GM18498 (cell line): ENCODE measurements around the gene GLDC.
"Not testable (repeated sequence)": the region's sequence is repeated elsewhere in the genome, so short reads cannot be mapped to it uniquely, and the experiment has no call there.

Experiments used
- ATAC-seq: cut with Tn5 transposase; IDR thresholded peaks from one replicate; pipeline ENCODE4 v1.9.1; 2021; ENCODE audit warnings: mild to moderate bottlenecking, moderate library complexity; ENCODE audit not compliant: unreplicated experiment

The GLDC gene

DNA sequence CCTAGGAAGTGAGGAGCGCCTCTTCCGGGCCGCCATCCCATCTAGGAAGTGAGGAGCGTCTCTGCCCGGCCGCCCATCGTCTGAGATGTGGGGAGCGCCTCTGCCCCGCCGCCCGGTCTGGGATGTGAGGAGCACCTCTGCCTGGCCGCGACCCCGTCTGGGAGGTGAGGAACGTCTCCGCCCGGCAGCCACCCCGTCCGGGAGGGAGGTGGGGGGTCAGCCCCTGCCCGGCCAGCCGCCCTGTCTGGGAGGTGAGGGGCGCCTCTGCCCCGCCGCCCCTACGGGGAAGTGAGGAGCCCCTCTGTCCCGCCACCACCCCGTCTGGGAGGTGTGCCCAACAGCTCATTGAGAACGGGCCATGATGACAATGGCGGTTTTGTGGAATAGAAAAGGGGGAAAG lies 22.7 kb downstream of the GLDC start:
- not testable (repeated sequence) for ATAC-seq

DNA sequence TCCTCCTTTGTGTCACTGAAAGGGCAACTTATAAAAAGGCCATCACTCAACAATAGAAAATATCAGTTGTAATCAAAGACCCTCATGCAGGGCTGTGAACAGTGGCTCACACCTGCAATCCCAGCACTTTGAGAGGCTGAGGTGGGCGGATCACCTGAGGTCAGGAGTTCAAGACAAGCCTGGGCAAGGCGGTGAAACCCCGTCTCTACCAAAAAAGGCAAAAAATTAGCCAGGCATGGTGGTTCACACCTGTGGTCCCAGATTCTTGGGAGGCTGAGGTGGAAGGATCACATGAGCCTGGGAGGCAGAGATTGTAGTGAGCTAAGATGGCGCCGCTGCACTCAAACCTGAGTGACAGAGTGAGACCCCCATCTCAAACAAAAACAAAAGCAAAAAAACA lies 24.7 kb downstream of the GLDC start:
- no peak for ATAC-seq

DNA sequence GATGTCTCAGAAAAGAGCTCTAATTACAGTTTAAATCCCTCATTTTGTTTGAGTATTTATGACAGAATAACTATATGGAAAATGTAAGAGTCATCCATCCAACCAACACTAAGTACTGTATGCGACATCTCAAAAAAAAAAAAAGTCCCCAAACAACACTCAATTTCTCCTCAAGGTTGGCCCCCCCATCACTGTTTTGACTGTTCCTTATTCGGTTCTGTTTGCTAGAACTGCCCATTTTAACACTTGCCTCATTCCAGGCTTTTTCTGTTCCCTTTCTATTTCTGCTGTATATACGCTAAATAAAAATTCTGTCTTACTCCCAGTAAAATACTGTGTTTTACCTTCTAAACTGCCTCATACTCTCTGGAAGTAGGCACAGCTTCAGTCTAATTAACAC lies 25.2 kb downstream of the GLDC start:
- ATAC-seq, result no peak

DNA sequence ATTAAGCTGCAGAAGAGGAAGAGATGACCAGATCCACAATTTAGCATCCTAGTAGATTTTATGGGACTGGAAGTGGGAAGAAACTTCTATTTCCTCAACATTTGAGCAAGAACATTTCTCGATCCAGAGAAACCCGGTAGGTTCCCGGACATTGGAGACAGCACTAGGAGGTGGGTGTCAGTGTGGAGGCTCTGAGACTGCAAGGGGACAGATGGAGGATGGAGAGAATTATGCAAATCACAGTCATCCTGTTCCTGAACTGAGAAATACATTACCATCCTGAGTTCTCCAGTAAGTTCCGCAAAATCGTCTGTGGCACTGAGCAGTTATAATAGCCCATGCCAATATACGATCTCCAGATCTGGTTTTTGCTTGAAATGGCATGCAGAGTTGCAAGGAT lies 25.6 kb downstream of the GLDC start:
- no peak for ATAC-seq

GRCh38 chr9:6616951-6617602 lies 28.5 kb downstream of the GLDC start:
- no peak for ATAC-seq

DNA sequence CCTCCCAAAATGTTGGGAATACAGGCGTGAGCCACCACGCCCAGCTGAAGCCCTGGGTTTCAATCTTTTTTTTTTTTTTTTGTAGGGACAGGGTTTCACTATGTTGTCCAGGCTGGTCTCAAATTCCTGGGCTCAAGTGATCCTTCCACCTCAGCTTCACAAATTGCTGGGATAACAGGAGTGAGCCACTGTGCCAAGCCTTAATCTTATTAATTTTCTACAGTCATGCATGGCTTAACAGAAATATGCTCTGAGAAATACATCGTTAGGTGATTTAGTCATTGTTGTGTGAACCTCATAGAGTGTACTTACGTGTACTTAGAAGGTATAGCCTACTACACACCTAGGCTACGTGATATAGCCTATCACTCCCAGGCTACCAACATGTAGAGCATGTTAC lies 31.0 kb downstream of the GLDC start:
- no peak for ATAC-seq

GRCh38 chr9:6611865-6612264 lies 33.7 kb downstream of the GLDC start:
- ATAC-seq, result no peak

GRCh38 chr9:6610073-6610472 lies 35.5 kb downstream of the GLDC start:
- no peak for ATAC-seq

DNA sequence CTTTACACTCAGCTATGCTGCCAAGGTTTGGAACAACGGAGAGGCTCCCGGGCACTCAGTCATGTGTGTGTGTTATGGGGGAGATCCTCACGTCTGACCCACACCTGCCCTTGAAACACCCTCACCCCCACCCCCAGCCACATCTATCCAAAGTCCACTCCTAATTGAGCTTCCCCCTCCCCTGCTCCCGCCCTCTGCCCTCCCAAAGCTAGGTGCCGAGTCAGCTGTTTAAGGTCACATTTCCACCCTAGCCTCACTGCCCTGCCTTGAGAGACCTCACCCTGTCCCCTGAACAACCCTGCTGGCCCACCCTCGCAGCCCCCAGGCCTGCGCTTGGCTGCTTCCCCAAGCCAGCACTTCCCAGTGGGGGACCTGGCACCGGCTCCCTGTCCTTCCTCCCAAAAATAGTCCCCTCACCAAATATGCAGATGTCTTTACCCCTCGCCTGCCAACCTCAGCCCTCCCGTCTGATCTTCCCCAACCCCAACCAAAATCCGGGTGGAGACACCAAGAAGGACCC lies 36.0 kb downstream of the GLDC start:
- no peak for ATAC-seq

GRCh38 chr9:6605202-6605601 lies 40.3 kb downstream of the GLDC start:
- ATAC-seq, result peak; percentile 88

- ATAC-seq, result no peak
Observed at GRCh38 chr9:6600426-6600825, 45.1 kb downstream of the GLDC start.

DNA sequence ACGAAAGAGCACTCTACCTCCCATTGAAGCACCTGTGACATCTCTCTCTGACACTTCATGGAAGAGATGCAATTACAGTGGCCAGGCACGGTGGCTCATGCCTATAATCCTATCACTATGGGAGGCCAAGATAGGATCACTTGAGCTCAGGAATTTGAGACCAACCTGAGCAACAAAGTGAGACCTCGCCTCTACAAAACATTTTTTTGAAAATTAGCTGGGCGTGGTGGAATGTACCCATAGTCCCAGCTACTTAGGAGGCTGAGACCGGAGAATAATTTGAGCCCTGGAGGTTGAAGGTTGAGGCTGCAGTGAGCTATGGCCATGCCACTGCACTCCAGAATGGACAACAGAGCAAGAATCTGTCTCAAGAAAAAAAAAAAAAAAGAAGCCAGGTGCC lies 45.5 kb downstream of the GLDC start:
- no peak for ATAC-seq

DNA sequence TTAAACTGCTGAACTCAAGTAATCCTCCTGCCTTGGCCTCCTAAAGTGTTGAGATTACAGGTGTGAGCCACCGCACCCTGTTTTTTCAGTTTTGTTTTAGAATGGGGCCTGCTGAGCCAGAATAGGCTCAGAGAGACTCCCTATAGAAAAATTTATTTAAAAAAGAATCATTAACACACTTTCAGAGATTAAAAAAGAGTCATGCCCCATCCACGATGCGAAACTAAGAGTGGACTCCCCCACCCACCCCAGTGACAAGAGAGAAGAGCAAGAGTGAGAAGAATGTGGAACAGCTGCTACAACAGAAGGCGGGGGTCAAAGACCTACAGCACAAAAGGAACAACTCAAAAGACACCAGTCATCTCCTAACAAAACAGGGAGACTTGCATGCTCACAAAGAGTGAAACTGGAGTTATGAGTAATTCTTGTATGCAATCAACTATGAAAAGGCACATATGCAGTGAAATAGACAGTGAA lies 47.2 kb downstream of the GLDC start:
- peak; percentile 95 for ATAC-seq

GRCh38 chr9:6592791-6593190 lies 52.7 kb downstream of the GLDC start:
- ATAC-seq, result no peak

- no peak for ATAC-seq
Observed at GRCh38 chr9:6592231-6592630, 53.3 kb downstream of the GLDC start.

DNA sequence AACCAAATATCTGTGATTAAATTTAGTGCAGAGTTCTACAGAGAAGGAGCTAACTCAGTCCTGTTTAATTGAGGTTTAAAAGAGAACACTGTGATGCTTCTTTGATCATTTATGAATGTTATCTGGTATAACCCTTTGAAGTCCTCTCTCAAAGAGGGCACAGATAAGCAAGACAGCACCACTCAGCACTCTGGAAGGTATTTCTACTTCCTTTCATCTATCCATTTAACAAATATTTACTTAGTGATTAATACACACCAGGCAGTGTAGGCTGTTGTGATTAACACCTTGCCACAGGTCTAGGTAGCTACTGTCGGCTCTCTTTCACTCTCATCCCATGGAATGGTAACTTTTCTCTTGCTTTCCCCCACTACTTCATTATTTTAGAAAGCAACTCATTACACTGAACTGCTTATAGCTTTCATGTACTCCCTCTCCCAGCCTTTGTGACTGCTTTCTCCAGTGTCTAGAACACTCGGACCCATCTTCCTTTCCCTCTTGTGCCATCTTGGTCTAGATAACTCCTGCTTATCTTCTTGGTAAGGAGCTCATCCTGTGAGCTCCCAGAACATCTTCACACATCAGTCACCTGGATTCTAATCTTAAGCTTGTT lies 54.7 kb downstream of the GLDC start:
- no peak for ATAC-seq

- ATAC-seq, result no peak
Observed at GRCh38 chr9:6590334-6590733, 55.2 kb downstream of the GLDC start.

DNA sequence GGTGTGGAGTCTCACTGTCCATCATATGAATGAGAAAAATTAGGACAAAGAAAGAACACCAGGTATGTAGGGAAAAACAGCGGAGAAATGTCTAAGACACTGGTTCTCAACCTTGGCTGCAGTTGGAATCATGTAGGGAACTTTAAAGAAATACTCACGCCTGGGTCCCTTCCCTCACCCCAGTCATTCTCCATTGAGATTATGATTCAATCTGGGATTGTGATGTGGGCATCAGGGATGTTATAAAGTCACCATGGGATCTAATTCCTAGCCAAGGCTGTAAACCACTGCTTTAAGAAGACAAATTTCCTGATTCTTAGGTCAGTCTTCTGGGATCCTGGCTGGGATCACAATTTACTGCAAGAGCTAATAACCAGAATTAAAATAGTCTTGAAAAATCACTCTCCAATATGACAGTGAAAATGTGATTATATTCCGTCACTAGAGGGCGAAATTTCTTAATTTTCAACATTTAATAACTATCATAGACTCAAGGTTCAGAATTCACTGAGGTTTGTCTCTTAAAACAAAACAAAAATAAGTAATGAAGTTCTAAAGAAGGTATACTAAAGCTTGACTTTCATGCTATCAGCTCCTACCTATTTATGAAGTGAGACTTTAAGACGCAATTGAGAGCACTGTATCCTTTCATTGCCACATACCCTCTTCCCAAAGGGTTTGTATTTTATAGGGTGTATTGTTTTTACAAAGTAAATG lies 60.5 kb downstream of the GLDC start:
- no peak for ATAC-seq

DNA sequence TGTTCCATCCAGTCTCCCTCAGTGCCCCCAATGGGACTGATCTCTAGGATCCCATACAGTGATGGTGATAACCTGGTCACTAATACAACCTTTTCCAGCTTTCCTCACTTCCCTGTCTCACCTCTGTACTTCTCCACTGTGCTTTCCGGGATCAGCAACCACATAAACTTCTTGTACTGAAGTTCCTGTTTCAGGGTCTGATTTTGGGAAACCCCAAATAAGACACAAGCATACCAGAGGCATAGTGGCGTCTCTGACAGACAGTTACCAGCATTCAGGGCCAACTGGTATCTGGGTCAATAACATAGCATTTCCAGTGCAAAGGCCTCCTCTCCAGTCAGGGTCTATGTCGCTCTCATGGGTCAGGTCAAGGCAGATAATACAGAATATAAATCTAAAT lies 64.3 kb downstream of the GLDC start:
- no peak for ATAC-seq

DNA sequence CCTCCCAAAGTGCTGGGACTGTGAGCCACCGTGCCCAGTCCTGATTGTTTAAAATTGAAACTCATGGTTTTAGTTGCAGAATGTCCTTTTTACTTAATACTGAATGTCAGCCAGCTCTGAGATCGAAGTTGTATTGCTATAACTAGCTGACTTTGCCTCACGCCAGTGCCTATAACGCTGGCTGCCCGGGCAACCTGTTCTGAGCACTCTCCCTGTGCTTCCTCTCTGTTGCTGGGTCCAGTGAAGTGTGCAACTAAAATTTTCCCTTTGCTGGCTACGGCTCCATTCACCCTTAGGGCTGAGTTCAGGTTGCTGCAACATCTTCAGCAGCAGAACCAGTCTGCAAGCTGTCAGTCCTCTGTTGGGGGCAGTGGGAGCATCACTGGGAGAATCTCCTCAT lies 65.9 kb downstream of the GLDC start:
- no peak for ATAC-seq

- no peak for ATAC-seq
Observed at GRCh38 chr9:6576987-6577386, 68.5 kb downstream of the GLDC start.
